NT2/D1 (cell line): ENCODE measurements around the gene SSTR4.

Experiments
- SUZ12 ChIP-seq: IDR thresholded peaks from 2 replicates; pipeline ENCODE4 v1.6.1; 2011; ENCODE audit not compliant: insufficient read length, insufficient read depth; ENCODE audit errors: extremely low read depth
- YY1 ChIP-seq: IDR thresholded peaks from 2 replicates; pipeline ENCODE4 v1.6.1; 2011; ENCODE audit not compliant: insufficient read length, insufficient read depth

GRCh38 chr20:23078351-23079015 is 43.4 kb downstream of the SSTR4 start:
- TF ChIP-seq YY1 (no peak), SUZ12 (no peak)
